ENCODE measurements around the gene EMC6.

Gene EMC6

DNA sequence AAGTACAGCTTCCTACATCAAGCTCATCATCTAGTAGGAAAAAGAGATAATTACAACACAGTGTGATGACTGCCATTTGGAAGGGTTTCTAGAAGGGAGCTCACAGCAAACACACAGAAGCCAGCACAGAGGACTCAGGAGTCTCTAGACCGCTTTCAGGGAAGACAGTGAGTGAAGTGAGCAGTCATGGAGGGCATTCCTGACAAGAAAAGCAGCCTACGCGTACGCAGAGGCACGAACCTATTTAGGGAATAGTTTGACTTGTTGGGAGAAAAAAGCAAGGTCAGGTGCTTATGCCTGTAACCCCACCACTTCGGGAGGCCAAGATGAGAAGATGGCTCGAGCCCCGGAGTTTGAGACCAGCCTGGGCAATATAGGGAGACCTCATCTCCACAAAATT lies 46.7 kb downstream of the EMC6 start:
- no peak overlapping the region for H2AFZ ChIP-seq (ENCODE audit: low read depth, low read length)
- H3K79me2 ChIP-seq (ENCODE audit: insufficient read depth, low read length): 0 out of 2 replicates have a peak, but pooled peaks cover 5% of the 10 kb centered on the region
- no peak for DNase-seq
- no peaks in the 10 kb centered on the region for H3K9me3 ChIP-seq (ENCODE audit: insufficient read depth, low read length, severe bottlenecking)
- no peak overlapping the region for H3K27ac ChIP-seq (ENCODE audit: low read length)
- no peak overlapping the region for H3K9ac ChIP-seq (ENCODE audit: low read depth, low read length)
- H3K4me3 ChIP-seq (ENCODE audit: low read depth in 1 of 2, low read length in 2 of 2): no peak overlapping the region
- H4K20me1 ChIP-seq (ENCODE audit: insufficient read depth, low read length): no peaks in the 10 kb centered on the region
- TF ChIP-seq, protein P1, sequence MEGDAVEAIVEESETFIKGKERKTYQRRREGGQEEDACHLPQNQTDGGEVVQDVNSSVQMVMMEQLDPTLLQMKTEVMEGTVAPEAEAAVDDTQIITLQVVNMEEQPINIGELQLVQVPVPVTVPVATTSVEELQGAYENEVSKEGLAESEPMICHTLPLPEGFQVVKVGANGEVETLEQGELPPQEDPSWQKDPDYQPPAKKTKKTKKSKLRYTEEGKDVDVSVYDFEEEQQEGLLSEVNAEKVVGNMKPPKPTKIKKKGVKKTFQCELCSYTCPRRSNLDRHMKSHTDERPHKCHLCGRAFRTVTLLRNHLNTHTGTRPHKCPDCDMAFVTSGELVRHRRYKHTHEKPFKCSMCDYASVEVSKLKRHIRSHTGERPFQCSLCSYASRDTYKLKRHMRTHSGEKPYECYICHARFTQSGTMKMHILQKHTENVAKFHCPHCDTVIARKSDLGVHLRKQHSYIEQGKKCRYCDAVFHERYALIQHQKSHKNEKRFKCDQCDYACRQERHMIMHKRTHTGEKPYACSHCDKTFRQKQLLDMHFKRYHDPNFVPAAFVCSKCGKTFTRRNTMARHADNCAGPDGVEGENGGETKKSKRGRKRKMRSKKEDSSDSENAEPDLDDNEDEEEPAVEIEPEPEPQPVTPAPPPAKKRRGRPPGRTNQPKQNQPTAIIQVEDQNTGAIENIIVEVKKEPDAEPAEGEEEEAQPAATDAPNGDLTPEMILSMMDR (IDR thresholded peaks at IDR 0.05; ENCODE audit: borderline replicate concordance, extremely low read depth, low read length, poor library complexity, severe bottlenecking): no peak
- TF ChIP-seq EZH2 (IDR thresholded peaks at IDR 0.05; ENCODE audit: borderline replicate concordance, low read depth, low read length, severe bottlenecking): no peak
- H3K4me1 ChIP-seq (ENCODE audit: insufficient read depth, low read length): peaks cover 36% of the 10 kb centered on the region
- H3K36me3 ChIP-seq (ENCODE audit: insufficient read depth, low read length): peaks cover 55% of the 10 kb centered on the region
- no peaks in the 10 kb centered on the region for H3K27me3 ChIP-seq (ENCODE audit: insufficient read depth, low read length, poor library complexity)
- H3K4me2 ChIP-seq (ENCODE audit: insufficient read depth, low read length): no peak overlapping the region
- no peak for ATAC-seq (ENCODE audit: insufficient read depth, low read depth)

DNA sequence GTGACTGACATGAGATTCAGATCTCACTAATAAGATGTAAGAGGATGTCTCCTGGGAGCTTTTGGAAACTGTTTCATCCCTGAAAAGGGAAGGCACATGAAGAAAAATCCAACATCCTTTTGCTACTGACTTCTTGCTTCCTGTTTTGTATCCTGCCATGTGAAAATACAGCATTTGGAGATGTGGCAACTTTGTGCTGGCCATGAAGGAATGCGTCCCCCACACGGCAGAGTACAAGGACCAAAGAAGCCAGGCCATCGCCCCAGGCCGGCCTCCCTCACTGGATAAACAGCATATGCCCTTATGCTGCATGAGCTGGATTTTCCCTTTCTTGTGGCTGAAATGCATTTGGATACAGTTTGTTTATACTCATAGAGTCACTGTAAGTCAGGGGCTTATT lies 49.6 kb downstream of the EMC6 start:
- Histone ChIP-seq H4K20me1 (ENCODE audit: insufficient read depth, low read length) (no peaks in the 10 kb centered on the region), H3K9me3 (ENCODE audit: insufficient read depth, low read length, severe bottlenecking) (no peaks in the 10 kb centered on the region), H3K27me3 (ENCODE audit: insufficient read depth, low read length, poor library complexity) (no peaks in the 10 kb centered on the region), H3K4me1 (ENCODE audit: insufficient read depth, low read length) (peaks cover 22% of the 10 kb centered on the region), H3K27ac (ENCODE audit: low read length) (no peak overlapping the region), H3K79me2 (ENCODE audit: insufficient read depth, low read length) (peaks cover 23% of the 10 kb centered on the region), H3K4me2 (ENCODE audit: insufficient read depth, low read length) (no peak overlapping the region), H2AFZ (ENCODE audit: low read depth, low read length) (no peak overlapping the region), H3K36me3 (ENCODE audit: insufficient read depth, low read length) (peaks cover 59% of the 10 kb centered on the region), H3K9ac (ENCODE audit: low read depth, low read length) (no peak overlapping the region), H3K4me3 (ENCODE audit: low read depth in 1 of 2, low read length in 2 of 2) (no peak overlapping the region)
- ATAC-seq (ENCODE audit: insufficient read depth, low read depth) (no peak), DNase-seq (no peak)
- TF ChIP-seq EZH2 (IDR thresholded peaks at IDR 0.05; ENCODE audit: borderline replicate concordance, low read depth, low read length, severe bottlenecking): no peak

DNA sequence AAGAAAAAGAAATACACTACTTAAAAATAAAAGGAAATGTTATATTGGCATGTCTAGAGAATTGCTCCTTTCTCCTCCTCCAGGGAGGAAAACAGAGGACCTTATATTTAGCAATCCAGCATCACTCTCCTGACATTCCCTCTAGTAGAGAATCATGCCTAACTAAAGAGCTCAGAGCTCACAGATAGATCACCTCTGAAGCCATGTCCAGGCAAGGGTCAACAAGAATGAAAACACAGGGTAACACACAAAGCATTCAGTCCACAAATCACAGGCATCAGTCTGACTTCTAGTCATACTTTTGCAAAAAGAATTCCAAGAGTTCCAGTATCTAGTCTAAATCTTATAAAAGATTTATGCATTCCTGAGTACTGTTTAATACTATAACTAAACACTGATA lies 50.7 kb downstream of the EMC6 start:
- peaks cover 1% of the 10 kb centered on the region for H4K20me1 ChIP-seq (ENCODE audit: insufficient read depth, low read length)
- no peaks in the 10 kb centered on the region for H3K27me3 ChIP-seq (ENCODE audit: insufficient read depth, low read length, poor library complexity)
- H3K4me3 ChIP-seq (ENCODE audit: low read depth in 1 of 2, low read length in 2 of 2): no peak overlapping the region
- TF ChIP-seq EZH2 (IDR thresholded peaks at IDR 0.05; ENCODE audit: borderline replicate concordance, low read depth, low read length, severe bottlenecking): no peak
- TF ChIP-seq, protein P1 (IDR thresholded peaks at IDR 0.05; ENCODE audit: borderline replicate concordance, extremely low read depth, low read length, poor library complexity, severe bottlenecking): no peak
- H3K9ac ChIP-seq (ENCODE audit: low read depth, low read length): no peak overlapping the region
- peaks cover 33% of the 10 kb centered on the region for H3K79me2 ChIP-seq (ENCODE audit: insufficient read depth, low read length)
- H3K9me3 ChIP-seq (ENCODE audit: insufficient read depth, low read length, severe bottlenecking): no peaks in the 10 kb centered on the region
- DNase-seq (no peak), ATAC-seq (ENCODE audit: insufficient read depth, low read depth) (no peak)
- no peak overlapping the region for H3K4me2 ChIP-seq (ENCODE audit: insufficient read depth, low read length)
- no peak overlapping the region for H2AFZ ChIP-seq (ENCODE audit: low read depth, low read length)
- peaks cover 20% of the 10 kb centered on the region for H3K4me1 ChIP-seq (ENCODE audit: insufficient read depth, low read length)
- H3K36me3 ChIP-seq (ENCODE audit: insufficient read depth, low read length): peaks cover 63% of the 10 kb centered on the region
- no peak overlapping the region for H3K27ac ChIP-seq (ENCODE audit: low read length)
